Keratinocyte (primary cell): ENCODE results near the gene RPL18. TPM values are rescaled to one million over a fixed set of nuclear protein-coding genes. Genes with fewer than 3 reads are reported as not detected.

Experiments
- DNase-seq: peaks from one replicate; pipeline ENCODE4 v3.0.0-alpha.2; 2011; ENCODE audit warnings: low read depth, missing footprints, low spot score
- FAIRE-seq: peaks from 2 replicates; lab custom pipeline; 2011; peaks lifted over from hg19 to GRCh38; lab: Jason Lieb, UNC
- H2AFZ ChIP-seq: 2 replicates; pipeline ENCODE4 v1.6.0; 2012; ENCODE audit warnings: low read length, control low read depth, inconsistent platforms; ENCODE audit not compliant: control insufficient read depth
- H3K27ac ChIP-seq: 2 replicates; pipeline ENCODE4 v1.5.1; 2011; ENCODE audit warnings: low read length; ENCODE audit not compliant: control insufficient read depth, insufficient read depth
- H3K27me3 ChIP-seq: 3 replicates; pipeline ENCODE4 v1.6.0; 2011; ENCODE audit warnings: low read length; ENCODE audit not compliant: control insufficient read depth, insufficient read depth; ENCODE audit errors: extremely low read depth
- H3K36me3 ChIP-seq, 2 experiments: 2 replicates in 1 of 2; 3 replicates in 1 of 2; pipeline ENCODE4 v1.5.1; 2011; ENCODE audit warnings: low read length in 2 of 2, mild to moderate bottlenecking in 1 of 2; ENCODE audit not compliant: control insufficient read depth in 2 of 2, insufficient read depth in 2 of 2; ENCODE audit errors: extremely low read depth in 1 of 2
- H3K4me1 ChIP-seq: 3 replicates; pipeline ENCODE4 v1.5.1; 2011; ENCODE audit warnings: low read length; ENCODE audit not compliant: control insufficient read depth, insufficient read depth; ENCODE audit errors: extremely low read depth
- H3K4me2 ChIP-seq: 3 replicates; pipeline ENCODE4 v1.6.0; 2011; ENCODE audit warnings: low read depth, low read length; ENCODE audit not compliant: control insufficient read depth, insufficient read depth; ENCODE audit errors: extremely low read depth
- H3K4me3 ChIP-seq, 3 experiments: fragments of 200-600 bp in 1 of 3; sonication (generic) in 1 of 3; 2 replicates in 2 of 3; 3 replicates in 1 of 3; pipeline ENCODE4 v1.5.1; 2011 to 2016; ENCODE audit warnings: low read length in 3 of 3, mild to moderate bottlenecking in 3 of 3, control low read depth in 2 of 3, inconsistent platforms in 1 of 3, low read depth in 1 of 3, mixed read lengths in 1 of 3, mixed run types in 1 of 3, moderate library complexity in 1 of 3; ENCODE audit not compliant: control insufficient read depth in 2 of 3, insufficient read depth in 2 of 3; ENCODE audit errors: extremely low read depth in 1 of 3
- H3K79me2 ChIP-seq: 2 replicates; pipeline ENCODE4 v1.6.0; 2012; ENCODE audit warnings: low read length; ENCODE audit not compliant: control insufficient read depth, insufficient read depth
- H3K9ac ChIP-seq: 3 replicates; pipeline ENCODE4 v1.6.0; 2011; ENCODE audit warnings: low read length; ENCODE audit not compliant: control insufficient read depth, insufficient read depth; ENCODE audit errors: extremely low read depth
- H3K9me1 ChIP-seq: 3 replicates; pipeline ENCODE4 v1.6.0; 2011; ENCODE audit warnings: low read length; ENCODE audit not compliant: control insufficient read depth, insufficient read depth; ENCODE audit errors: extremely low read depth
- H3K9me3 ChIP-seq: 2 replicates; pipeline ENCODE4 v1.5.1; 2012; ENCODE audit warnings: low read depth, low read length; ENCODE audit not compliant: control insufficient read depth
- H4K20me1 ChIP-seq: 3 replicates; pipeline ENCODE4 v1.6.0; 2011; ENCODE audit warnings: low read length; ENCODE audit not compliant: control insufficient read depth, insufficient read depth; ENCODE audit errors: extremely low read depth
- EZH2 ChIP-seq: IDR thresholded peaks from one replicate; pipeline ENCODE4 v1.6.1; 2012; ENCODE audit warnings: inconsistent platforms, mild to moderate bottlenecking, low read length, moderate library complexity
- dilution Hi-C: fragments of 300-500 bp; cut with MboI; formaldehyde crosslinking; loops from one replicate; pipeline ENCODE4 v1.7.0; 2020; ENCODE audit warnings: low sequenced_read_pairs; ENCODE audit not compliant: extremely low pct_ligation_motif_present
- polyA plus RNA-seq, 5 experiments: library from polyadenylated mRNA; depleted of rRNA in 3 of 5; stranded (reverse) in 3 of 5; stranded (forward) in 1 of 5; unstranded in 1 of 5; fragments of >200 nt; gene quantifications; 1 replicate in 1 of 5; 2 replicates in 3 of 5; 3 replicates in 1 of 5; pipeline versions ENCODE4 v1.2.1 to v1.2.3, GENCODE V29; 2011 to 2012; ENCODE audit warnings: missing spikeins in 2 of 5, low read depth in 1 of 5, low replicate concordance in 1 of 5
- TF ChIP-seq, protein P1 (sequence below), 3 experiments: IDR thresholded peaks in 1 of 3; conservative IDR thresholded peaks in 1 of 3; optimal IDR thresholded peaks in 1 of 3; 2 replicates in 2 of 3; 3 replicates in 1 of 3; pipeline versions ENCODE3 to v1.5.1; 2011; ENCODE audit warnings: low read length in 3 of 3, mild to moderate bottlenecking in 3 of 3, moderate library complexity in 2 of 3, control low read depth in 1 of 3, inconsistent platforms in 1 of 3; ENCODE audit not compliant: insufficient read depth in 2 of 3; ENCODE audit errors: extremely low read depth in 1 of 3

Gene RPL18
- polyA plus RNA-seq, 1 donor (not counting 4 experiments of a cell fraction or from before 2014, with no cell fraction given), result 1,015 TPM

DNA sequence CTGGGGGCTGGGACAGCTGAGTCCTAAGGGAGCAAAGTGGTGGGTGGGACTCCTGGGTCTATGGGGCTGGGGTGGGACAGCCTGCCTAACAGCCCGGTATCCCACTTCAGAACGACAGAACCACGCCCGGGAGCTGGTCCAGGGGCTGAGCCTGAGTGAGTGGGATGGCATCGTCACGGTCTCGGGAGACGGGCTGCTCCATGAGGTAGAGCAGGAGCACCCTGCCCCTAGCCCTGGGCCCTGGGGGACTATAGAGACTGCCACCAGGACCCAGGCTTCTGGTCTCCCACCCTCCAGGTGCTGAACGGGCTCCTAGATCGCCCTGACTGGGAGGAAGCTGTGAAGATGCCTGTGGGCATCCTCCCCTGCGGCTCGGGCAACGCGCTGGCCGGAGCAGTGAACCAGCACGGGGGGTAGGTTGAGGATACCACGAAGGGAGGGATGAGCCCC is 8.9 kb upstream of the RPL18 start:
- Histone ChIP-seq H3K27ac (no peak overlapping the region), H3K27me3 (no peaks in the 10 kb centered on the region), H2AFZ (no peak overlapping the region), H3K9ac (no peak overlapping the region), H3K4me1 (peaks cover 25% of the 10 kb centered on the region), H3K4me2 (no peak overlapping the region), H3K4me3 (no peak overlapping the region), H4K20me1 (no peaks in the 10 kb centered on the region), H3K9me3 (no peaks in the 10 kb centered on the region), H3K79me2 (no peaks in the 10 kb centered on the region), H3K36me3 (peaks cover 0 to 1% of the 10 kb centered on the region in 2 experiments), H3K9me1 (no peaks in the 10 kb centered on the region)
- DNase-seq, result no peak
- TF ChIP-seq, protein P1, sequence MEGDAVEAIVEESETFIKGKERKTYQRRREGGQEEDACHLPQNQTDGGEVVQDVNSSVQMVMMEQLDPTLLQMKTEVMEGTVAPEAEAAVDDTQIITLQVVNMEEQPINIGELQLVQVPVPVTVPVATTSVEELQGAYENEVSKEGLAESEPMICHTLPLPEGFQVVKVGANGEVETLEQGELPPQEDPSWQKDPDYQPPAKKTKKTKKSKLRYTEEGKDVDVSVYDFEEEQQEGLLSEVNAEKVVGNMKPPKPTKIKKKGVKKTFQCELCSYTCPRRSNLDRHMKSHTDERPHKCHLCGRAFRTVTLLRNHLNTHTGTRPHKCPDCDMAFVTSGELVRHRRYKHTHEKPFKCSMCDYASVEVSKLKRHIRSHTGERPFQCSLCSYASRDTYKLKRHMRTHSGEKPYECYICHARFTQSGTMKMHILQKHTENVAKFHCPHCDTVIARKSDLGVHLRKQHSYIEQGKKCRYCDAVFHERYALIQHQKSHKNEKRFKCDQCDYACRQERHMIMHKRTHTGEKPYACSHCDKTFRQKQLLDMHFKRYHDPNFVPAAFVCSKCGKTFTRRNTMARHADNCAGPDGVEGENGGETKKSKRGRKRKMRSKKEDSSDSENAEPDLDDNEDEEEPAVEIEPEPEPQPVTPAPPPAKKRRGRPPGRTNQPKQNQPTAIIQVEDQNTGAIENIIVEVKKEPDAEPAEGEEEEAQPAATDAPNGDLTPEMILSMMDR (optimal IDR thresholded peaks at IDR 0.05 in 1 of 3, IDR thresholded peaks at IDR 0.05 in 1 of 3, conservative IDR thresholded peaks at IDR 0.05 in 1 of 3; ENCODE audit: extremely low read depth in 1 of 3, insufficient read depth in 2 of 3, low read length in 3 of 3), result no peak
- no peak for TF ChIP-seq EZH2
- dilution Hi-C loops, result no loop called here
- no peak for FAIRE-seq

DNA sequence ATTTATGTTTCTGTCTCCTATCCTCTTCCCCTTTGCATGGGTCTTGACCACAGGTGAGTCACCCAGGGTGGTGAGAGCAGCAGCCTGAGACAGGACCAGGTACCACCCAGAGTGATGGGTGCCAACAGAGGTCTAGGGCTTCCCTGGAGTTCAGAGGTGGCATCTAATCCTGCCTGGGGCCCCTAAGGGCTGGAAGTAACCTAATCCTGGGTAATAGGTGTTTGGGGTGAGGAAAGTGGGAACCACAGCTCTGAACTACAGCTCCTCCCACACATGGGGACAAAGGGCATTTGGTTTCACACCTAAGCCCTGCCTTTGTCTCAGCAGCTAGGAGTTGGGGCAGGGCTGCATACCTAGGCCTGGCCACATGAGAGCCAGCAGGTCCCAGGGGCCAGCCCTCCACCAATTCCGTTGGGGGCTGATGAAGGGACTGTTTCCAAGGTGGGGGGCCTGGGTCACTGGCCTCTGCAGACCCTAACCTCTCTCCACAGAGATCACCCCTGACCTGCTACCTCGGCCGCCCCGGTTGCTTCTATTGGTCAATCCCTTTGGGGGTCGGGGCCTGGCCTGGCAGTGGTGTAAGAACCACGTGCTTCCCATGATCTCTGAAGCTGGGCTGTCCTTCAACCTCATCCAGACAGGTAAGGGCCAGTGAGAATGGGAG is 8.4 kb upstream of the RPL18 start:
- FAIRE-seq, result no peak
- no peak overlapping the region for H3K4me2 ChIP-seq
- no peaks in the 10 kb centered on the region for H3K79me2 ChIP-seq
- dilution Hi-C loops, result no loop called here
- H3K9me1 ChIP-seq, result no peaks in the 10 kb centered on the region
- H3K36me3 ChIP-seq, result peaks cover 1 to 3% of the 10 kb centered on the region in 2 experiments
- H3K9ac ChIP-seq, result no peak overlapping the region
- TF ChIP-seq, protein P1 (optimal IDR thresholded peaks at IDR 0.05 in 1 of 3, IDR thresholded peaks at IDR 0.05 in 1 of 3, conservative IDR thresholded peaks at IDR 0.05 in 1 of 3; ENCODE audit: extremely low read depth in 1 of 3, insufficient read depth in 2 of 3, low read length in 3 of 3), result no peak
- no peak for TF ChIP-seq EZH2
- DNase-seq, result no peak
- H3K4me1 ChIP-seq, result peaks cover 20% of the 10 kb centered on the region
- no peaks in the 10 kb centered on the region for H3K27me3 ChIP-seq
- H3K4me3 ChIP-seq, result no peak overlapping the region
- no peaks in the 10 kb centered on the region for H3K9me3 ChIP-seq
- no peak overlapping the region for H2AFZ ChIP-seq
- H3K27ac ChIP-seq, result no peak overlapping the region
- H4K20me1 ChIP-seq, result no peaks in the 10 kb centered on the region
